WERI-Rb-1 (cell line): ENCODE results near the gene PLEKHA3.

ENCODE experiments used
- DNase-seq: peaks from one replicate; pipeline ENCODE4 v3.0.0-alpha.2; 2020
- H3K27ac ChIP-seq: fragments of 250-450 bp; sonication (Bioruptor Pico); 2 replicates; pipeline ENCODE4 v1.5.1; 2020; ENCODE audit warnings: mild to moderate bottlenecking, moderate library complexity
- H3K27me3 ChIP-seq: fragments of 250-450 bp; sonication (Bioruptor Pico); 2 replicates; pipeline ENCODE4 v1.5.1; 2021; ENCODE audit warnings: mild to moderate bottlenecking, low read depth, moderate library complexity; ENCODE audit not compliant: insufficient read depth, severe bottlenecking
- H3K36me3 ChIP-seq: fragments of 250-450 bp; sonication (Bioruptor Pico); 2 replicates; pipeline ENCODE4 v1.5.1; 2020; ENCODE audit warnings: mild to moderate bottlenecking, moderate library complexity
- H3K4me3 ChIP-seq: 2 replicates; pipeline ENCODE4 v1.5.1; 2011; ENCODE audit warnings: low read depth, mild to moderate bottlenecking, control low read depth, low read length
- H3K9me3 ChIP-seq: fragments of 250-450 bp; sonication (Bioruptor Pico); 2 replicates; pipeline ENCODE4 v1.5.1; 2021; ENCODE audit warnings: mild to moderate bottlenecking, moderate library complexity; ENCODE audit not compliant: severe bottlenecking
- CTCF ChIP-seq: IDR thresholded peaks from 2 replicates; pipeline ENCODE4 v1.5.1; 2011; ENCODE audit warnings: low read depth, mild to moderate bottlenecking, control low read depth, inconsistent platforms, low read length

Gene PLEKHA3

GRCh38 chr2:178506949-178507348 is 26.7 kb downstream of the PLEKHA3 start:
- H3K36me3 ChIP-seq, result peaks cover 23% of the 10 kb centered on the region
- no peak for TF ChIP-seq CTCF
- no peak for DNase-seq
- H3K27ac ChIP-seq, result no peak overlapping the region
- H3K27me3 ChIP-seq, result no peaks in the 10 kb centered on the region
- H3K9me3 ChIP-seq, result no peaks in the 10 kb centered on the region
- H3K4me3 ChIP-seq, result no peak overlapping the region

- no peak overlapping the region for H3K4me3 ChIP-seq
- no peak overlapping the region for H3K27ac ChIP-seq
- H3K9me3 ChIP-seq, result no peaks in the 10 kb centered on the region
- H3K36me3 ChIP-seq, result peaks cover 9% of the 10 kb centered on the region
- H3K27me3 ChIP-seq, result no peaks in the 10 kb centered on the region
- no peak for TF ChIP-seq CTCF
- DNase-seq, result no peak
These were observed 28.4 kb downstream of the PLEKHA3 start for GRCh38 chr2:178508646-178509045.

GRCh38 chr2:178510384-178510783 is 30.1 kb downstream of the PLEKHA3 start:
- TF ChIP-seq CTCF, result no peak
- peaks cover 4% of the 10 kb centered on the region; the same call in 1 of the 2 replicates for H3K36me3 ChIP-seq
- no peaks in the 10 kb centered on the region for H3K9me3 ChIP-seq
- H3K4me3 ChIP-seq, result no peak overlapping the region
- H3K27ac ChIP-seq, result no peak overlapping the region
- DNase-seq, result no peak
- no peaks in the 10 kb centered on the region for H3K27me3 ChIP-seq

- H3K27ac ChIP-seq, result no peak overlapping the region
- no peaks in the 10 kb centered on the region for H3K9me3 ChIP-seq
- no peaks in the 10 kb centered on the region for H3K36me3 ChIP-seq
- TF ChIP-seq CTCF, result no peak
- no peak for DNase-seq
- H3K4me3 ChIP-seq, result no peak overlapping the region
- no peaks in the 10 kb centered on the region for H3K27me3 ChIP-seq
These were observed 32.2 kb downstream of the PLEKHA3 start for GRCh38 chr2:178512484-178512883.

- no peaks in the 10 kb centered on the region for H3K27me3 ChIP-seq
- no peak for TF ChIP-seq CTCF
- H3K27ac ChIP-seq, result no peak overlapping the region
- H3K36me3 ChIP-seq, result no peaks in the 10 kb centered on the region; the same call in none of the 2 replicates
- H3K4me3 ChIP-seq, result no peak overlapping the region
- no peaks in the 10 kb centered on the region for H3K9me3 ChIP-seq
- no peak for DNase-seq
These were observed 33.6 kb downstream of the PLEKHA3 start for GRCh38 chr2:178513876-178514275.

GRCh38 chr2:178514664-178515063 is 34.4 kb downstream of the PLEKHA3 start:
- no peaks in the 10 kb centered on the region for H3K27me3 ChIP-seq
- TF ChIP-seq CTCF, result no peak
- DNase-seq, result no peak
- no peak overlapping the region for H3K27ac ChIP-seq
- H3K9me3 ChIP-seq, result no peaks in the 10 kb centered on the region
- H3K36me3 ChIP-seq, result no peaks in the 10 kb centered on the region; the same call in none of the 2 replicates
- H3K4me3 ChIP-seq, result no peak overlapping the region
